ENCODE results near the gene GSK3A.

The GSK3A gene

GRCh38 chr19:42242512-42243409, at the start of gene GSK3A:
Gene GSK3A, minus strand, starts transcription at chr19:42242602. Its CDS starts 137 bp downstream, at chr19:42242465.
- peak; percentile 97 for DNase-seq

- no peak for DNase-seq
These were observed 49.0 kb upstream of the GSK3A start for GRCh38 chr19:42291435-42291810.

- DNase-seq: peak; percentile 63
These were observed 48.4 kb upstream of the GSK3A start for GRCh38 chr19:42290523-42291434.

- DNase-seq: no peak
These were observed 47.7 kb upstream of the GSK3A start for GRCh38 chr19:42290136-42290522.

- DNase-seq: no peak
These were observed 47.2 kb upstream of the GSK3A start for GRCh38 chr19:42289556-42290041.

GRCh38 chr19:42288881-42289555, 46.6 kb upstream of the GSK3A start:
- DNase-seq: no peak

- no peak for DNase-seq
These were observed 46.0 kb upstream of the GSK3A start for GRCh38 chr19:42288387-42288786.

- no peak for DNase-seq
These were observed 45.4 kb upstream of the GSK3A start for GRCh38 chr19:42287827-42288107.

- no peak for DNase-seq
These were observed 44.8 kb upstream of the GSK3A start for GRCh38 chr19:42287017-42287826.

- no peak for DNase-seq
These were observed 44.1 kb upstream of the GSK3A start for GRCh38 chr19:42286349-42287016.

- DNase-seq: no peak
These were observed 43.6 kb upstream of the GSK3A start for GRCh38 chr19:42285988-42286348.

- DNase-seq: no peak
These were observed 43.1 kb upstream of the GSK3A start for GRCh38 chr19:42285541-42285941.

GRCh38 chr19:42284591-42285341, 42.4 kb upstream of the GSK3A start:
- DNase-seq: no peak

GRCh38 chr19:42284066-42284501, 41.7 kb upstream of the GSK3A start:
- DNase-seq: peak; percentile 79

- DNase-seq: peak; percentile 94
These were observed 41.0 kb upstream of the GSK3A start for GRCh38 chr19:42283188-42284065.

- no peak for DNase-seq
These were observed 40.4 kb upstream of the GSK3A start for GRCh38 chr19:42282819-42283187.

- DNase-seq: no peak
These were observed 39.7 kb upstream of the GSK3A start for GRCh38 chr19:42281827-42282762.

- DNase-seq: peak; percentile 37
These were observed 38.9 kb upstream of the GSK3A start for GRCh38 chr19:42281146-42281826.

All from activated naive CD4-positive, alpha-beta T cell treated with Interleukin-2 at 50 U/mL for 16 hours (primary cell).